Stomach (tissue), 9 donors: ENCODE measurements around the gene SOX5. TPM values are rescaled to one million over a fixed set of nuclear protein-coding genes. Genes with fewer than 3 reads are reported as not detected.

Experiments
- DNase-seq, 2 donors: peaks; one replicate each; pipeline versions ENCODE4 v3.0.0 to v3.0.0-alpha.2; 2013 to 2019
- H3K27ac ChIP-seq, 5 donors: fragments of 200-600 bp in 4 of 5; sonication (generic) in 4 of 5; one replicate each; pipeline ENCODE4 v1.5.1; 2013 to 2019; ENCODE audit warnings: mild to moderate bottlenecking in 1 of 5, moderate library complexity in 1 of 5
- H3K27me3 ChIP-seq, 3 donors: fragments of 200-600 bp; sonication (generic); one replicate each; pipeline ENCODE4 v1.5.1; 2017 to 2019; ENCODE audit warnings: mixed run types in 1 of 3
- H3K36me3 ChIP-seq, 4 donors: fragments of 200-600 bp; sonication (generic); 1 replicate in 3 of 4; 2 replicates in 1 of 4; pipeline ENCODE4 v1.5.1; 2016 to 2019
- H3K4me1 ChIP-seq, 4 donors: fragments of 200-600 bp; sonication (generic); one replicate each; pipeline ENCODE4 v1.5.1; 2016 to 2019
- H3K4me3 ChIP-seq, 4 donors: fragments of 200-600 bp; sonication (generic) in 3 of 4; one replicate each; pipeline ENCODE4 v1.5.1; 2016 to 2019; ENCODE audit warnings: mild to moderate bottlenecking in 1 of 4
- H3K9me3 ChIP-seq, 4 donors: fragments of 200-600 bp; sonication (generic); one replicate each; pipeline ENCODE4 v1.5.1; 2016 to 2019
- EP300 ChIP-seq: sonication (generic); formaldehyde crosslinking; IDR thresholded peaks from one replicate; pipeline ENCODE4 v1.6.1; 2017; ENCODE audit warnings: antibody characterized with exemption
- POLR2A ChIP-seq, 4 donors: fragments of 450-650 bp; IDR thresholded peaks; one replicate each; pipeline ENCODE4 v1.6.1; 2016; ENCODE audit warnings: antibody characterized with exemption in 4 of 4, control low read depth in 2 of 4, mild to moderate bottlenecking in 1 of 4, moderate library complexity in 1 of 4
- POLR2AphosphoS5 ChIP-seq, 3 donors: sonication (generic); formaldehyde crosslinking; IDR thresholded peaks; one replicate each; pipeline ENCODE4 v1.6.1; 2016; ENCODE audit warnings: antibody characterized with exemption in 3 of 3
- WGBS, 5 donors: extraction: QIAGEN DNeasy Blood & Tissue Kit in 3 of 5; methylation state at CpG; one replicate each; pipeline versions ENCODE4 v1.1.5 to v1.1.7; 2013 to 2018; 5-methylcytosine and 5-hydroxymethylcytosine counted together
- intact Hi-C: fragments of 100-400 bp; cut with DNase I; formaldehyde crosslinking; loops from one replicate; pipeline ENCODE4 v1.15.1; 2023; ENCODE audit warnings: low total_unique reads
- polyA plus RNA-seq, 3 donors: library from polyadenylated mRNA; stranded (reverse); fragments of 200-250 nt; gene quantifications; one replicate each; pipeline ENCODE4 v1.2.3, GENCODE V29; 2013
- total RNA-seq, 5 donors: library from RNA; depleted of rRNA; stranded (reverse); fragments of >200 nt; gene quantifications; one replicate each; pipeline versions ENCODE4 v1.1.0 to v1.2.3, GENCODE V29; 2014 to 2016
- TF ChIP-seq, protein P1 (sequence below), 7 experiments: fragments of 450-650 bp in 4 of 7; fragments of 200-600 bp in 3 of 7; sonication (generic) in 3 of 7; IDR thresholded peaks; one replicate each; pipeline ENCODE4 v1.5.1; 2016 to 2019; ENCODE audit warnings: antibody characterized with exemption in 7 of 7, control low read depth in 2 of 7, mild to moderate bottlenecking in 1 of 7
- donor health status: healthy with polysubstance abuse.
- donor health status: Bipolar disorder and iron deficiency.
- donor health status: healthy.

Gene SOX5
- total and polyA plus RNA-seq, 8 donors: 0.85 to 57.2 (median 4.6) TPM

DNA sequence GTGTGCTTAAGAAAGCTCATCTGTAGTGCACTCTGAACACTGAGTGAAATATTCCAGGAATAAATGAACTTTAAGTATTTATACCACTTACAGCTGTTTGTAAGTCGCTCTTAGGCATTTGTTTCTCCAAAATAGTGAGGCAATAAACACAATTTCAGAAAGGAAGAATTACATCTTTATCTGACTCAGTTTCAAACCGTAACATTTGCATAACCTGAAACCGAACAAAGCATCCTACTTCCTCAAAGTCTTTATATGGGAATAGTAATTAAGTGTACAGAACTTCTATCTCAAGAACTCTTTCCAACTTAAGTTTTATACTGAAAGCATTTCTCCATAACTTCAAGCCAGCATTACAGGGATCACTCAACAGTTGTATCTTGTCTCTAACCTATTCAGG, 58.4 kb downstream of the SOX5 start:
- no peak overlapping the region for H3K27ac ChIP-seq
- H3K4me3 ChIP-seq: no peak overlapping the region
- peaks cover 0 to 3% (median 0%) of the 10 kb centered on the region in 4 donors for H3K4me1 ChIP-seq
- H3K9me3 ChIP-seq: no peaks in the 10 kb centered on the region
- peaks cover 0 to 19% (median 5%) of the 10 kb centered on the region in 4 donors for H3K36me3 ChIP-seq
- 78 to 87% (median 86%) methylated on average over 3 of the region's 3 CpGs for WGBS, 5 donors
- no peak for TF ChIP-seq EP300
- no peak for TF ChIP-seq POLR2A (IDR thresholded peaks at IDR 0.05)
- TF ChIP-seq POLR2AphosphoS5 (IDR thresholded peaks at IDR 0.05): no peak
- TF ChIP-seq, protein P1, sequence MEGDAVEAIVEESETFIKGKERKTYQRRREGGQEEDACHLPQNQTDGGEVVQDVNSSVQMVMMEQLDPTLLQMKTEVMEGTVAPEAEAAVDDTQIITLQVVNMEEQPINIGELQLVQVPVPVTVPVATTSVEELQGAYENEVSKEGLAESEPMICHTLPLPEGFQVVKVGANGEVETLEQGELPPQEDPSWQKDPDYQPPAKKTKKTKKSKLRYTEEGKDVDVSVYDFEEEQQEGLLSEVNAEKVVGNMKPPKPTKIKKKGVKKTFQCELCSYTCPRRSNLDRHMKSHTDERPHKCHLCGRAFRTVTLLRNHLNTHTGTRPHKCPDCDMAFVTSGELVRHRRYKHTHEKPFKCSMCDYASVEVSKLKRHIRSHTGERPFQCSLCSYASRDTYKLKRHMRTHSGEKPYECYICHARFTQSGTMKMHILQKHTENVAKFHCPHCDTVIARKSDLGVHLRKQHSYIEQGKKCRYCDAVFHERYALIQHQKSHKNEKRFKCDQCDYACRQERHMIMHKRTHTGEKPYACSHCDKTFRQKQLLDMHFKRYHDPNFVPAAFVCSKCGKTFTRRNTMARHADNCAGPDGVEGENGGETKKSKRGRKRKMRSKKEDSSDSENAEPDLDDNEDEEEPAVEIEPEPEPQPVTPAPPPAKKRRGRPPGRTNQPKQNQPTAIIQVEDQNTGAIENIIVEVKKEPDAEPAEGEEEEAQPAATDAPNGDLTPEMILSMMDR (IDR thresholded peaks at IDR 0.05): no peak
- intact Hi-C loops: no loop called here
- H3K27me3 ChIP-seq: no peaks in the 10 kb centered on the region
- no peak for DNase-seq

DNA sequence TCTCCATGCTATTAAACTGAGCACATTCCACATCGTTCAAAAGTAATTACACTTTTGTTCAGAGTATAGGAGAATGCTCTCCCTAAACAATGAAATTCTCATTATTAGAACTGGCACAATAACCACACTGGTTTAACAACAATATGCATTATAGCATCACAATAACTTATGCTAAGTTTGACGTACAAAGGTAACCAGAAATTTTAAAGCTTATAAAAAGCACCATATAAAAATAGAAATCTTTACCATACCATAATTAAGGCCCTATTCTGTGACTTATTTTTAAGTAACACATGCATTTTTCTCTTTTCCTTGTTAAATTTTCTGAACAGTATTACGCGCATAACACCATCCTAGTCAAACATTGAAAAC, 60.4 kb downstream of the SOX5 start:
- H3K9me3 ChIP-seq: no peaks in the 10 kb centered on the region
- intact Hi-C loops: no loop called here
- H3K27ac ChIP-seq: no peak overlapping the region
- H3K4me3 ChIP-seq: no peak overlapping the region
- peaks cover 0 to 10% (median 3%) of the 10 kb centered on the region in 4 donors for H3K36me3 ChIP-seq
- no peaks in the 10 kb centered on the region for H3K27me3 ChIP-seq
- H3K4me1 ChIP-seq: peaks cover 0 to 3% (median 0%) of the 10 kb centered on the region in 4 donors
- 76 to 78% (median 78%) methylated on average over 4 of the region's 4 CpGs for WGBS, 5 donors
- TF ChIP-seq EP300 (no peak), POLR2A (IDR thresholded peaks at IDR 0.05) (no peak), POLR2AphosphoS5 (IDR thresholded peaks at IDR 0.05) (no peak)
- TF ChIP-seq, protein P1 (IDR thresholded peaks at IDR 0.05): no peak
- DNase-seq: no peak

DNA sequence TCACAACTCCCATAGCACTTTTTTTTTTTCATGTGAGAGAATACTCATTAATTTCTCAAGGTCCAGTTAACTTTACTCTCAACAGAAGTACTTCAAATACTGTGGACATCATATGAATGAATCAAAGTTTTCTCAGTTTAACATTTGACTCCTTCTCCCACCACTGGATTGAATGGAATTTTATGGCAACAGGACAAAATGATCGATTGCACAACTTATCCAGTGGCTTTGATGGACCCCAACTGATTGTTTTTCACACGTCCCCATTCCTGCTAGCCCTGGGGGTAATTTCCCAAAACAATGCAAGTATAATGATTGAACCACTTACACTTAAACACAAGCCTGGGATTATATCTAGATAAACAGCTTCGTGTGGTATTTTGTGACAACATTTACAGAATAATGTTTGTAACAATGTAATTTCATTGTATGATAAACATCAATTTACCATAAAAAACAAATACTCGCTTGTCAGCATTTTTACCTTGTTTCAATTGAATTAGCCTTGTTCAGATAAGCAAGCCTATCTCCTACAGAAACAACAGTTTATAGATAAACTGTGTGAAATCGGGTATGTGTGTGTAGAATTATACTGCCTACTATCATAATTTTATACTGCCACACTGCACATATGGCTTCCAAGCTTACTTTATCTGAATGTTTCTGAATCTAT, 60.9 kb downstream of the SOX5 start:
- WGBS, 5 donors: 46 to 65% (median 55%) methylated on average over 5 of the region's 5 CpGs
- intact Hi-C loops: no loop called here
- Histone ChIP-seq H3K27me3 (no peaks in the 10 kb centered on the region), H3K36me3 (peaks cover 0 to 5% (median under 1%) of the 10 kb centered on the region in 4 donors), H3K4me3 (no peak overlapping the region), H3K9me3 (no peaks in the 10 kb centered on the region), H3K4me1 (peaks cover 0 to 3% (median 0%) of the 10 kb centered on the region in 4 donors), H3K27ac (no peak overlapping the region)
- no peak for DNase-seq
- TF ChIP-seq, protein P1 (IDR thresholded peaks at IDR 0.05): no peak
- TF ChIP-seq POLR2AphosphoS5 (IDR thresholded peaks at IDR 0.05): no peak
- TF ChIP-seq POLR2A (IDR thresholded peaks at IDR 0.05): no peak
- no peak for TF ChIP-seq EP300

DNA sequence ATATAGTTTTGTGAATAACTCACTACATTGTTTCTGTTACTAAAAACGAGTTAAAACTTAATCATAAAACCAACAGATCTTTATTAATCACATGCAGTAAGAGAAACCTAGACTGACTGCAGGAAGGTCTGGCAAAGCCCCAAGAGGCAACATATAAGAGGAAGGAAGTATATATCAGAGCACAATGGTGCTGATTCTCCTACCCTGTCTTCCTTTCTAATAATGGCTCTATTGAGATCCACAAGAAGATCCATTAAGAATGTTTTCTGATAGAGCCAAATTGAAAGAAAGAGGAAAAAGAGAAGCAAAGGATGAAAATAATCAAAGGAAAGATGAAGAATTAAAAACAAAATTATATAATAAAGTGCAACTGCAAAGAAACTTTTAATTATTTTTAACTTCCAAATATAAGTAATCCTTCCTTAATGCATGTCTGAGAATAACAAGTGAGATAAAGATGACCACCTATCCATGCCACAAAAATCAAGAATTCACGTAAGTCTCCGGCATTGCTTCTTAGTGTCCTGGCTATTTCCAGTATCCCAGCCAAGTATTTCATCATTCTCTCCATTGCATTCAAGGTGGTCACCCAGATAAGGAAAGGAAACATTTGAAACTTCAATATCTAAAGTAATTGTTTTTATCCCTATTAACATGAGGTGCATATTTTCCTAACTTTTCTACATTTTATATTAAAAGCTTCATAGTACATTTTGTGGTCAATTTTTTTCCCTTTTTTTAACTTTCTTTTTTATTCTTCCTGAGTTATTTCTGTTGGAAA, 62.2 kb downstream of the SOX5 start:
- no peak for TF ChIP-seq POLR2AphosphoS5 (IDR thresholded peaks at IDR 0.05)
- no peak for TF ChIP-seq POLR2A (IDR thresholded peaks at IDR 0.05)
- TF ChIP-seq, protein P1 (IDR thresholded peaks at IDR 0.05): no peak
- TF ChIP-seq EP300: no peak
- WGBS, 5 donors: 55 to 64% (median 61%) methylated on average over 3 of the region's 3 CpGs

More for the DNA sequence above, 62.2 kb downstream of the SOX5 start:
- Histone ChIP-seq H3K4me1 (peaks cover 0 to 3% (median 0%) of the 10 kb centered on the region in 4 donors), H3K27me3 (no peaks in the 10 kb centered on the region), H3K36me3 (no peaks in the 10 kb centered on the region), H3K9me3 (no peaks in the 10 kb centered on the region), H3K27ac (no peak overlapping the region), H3K4me3 (no peak overlapping the region)
- intact Hi-C loops: no loop called here
- DNase-seq: peak in 1 of 2 donors; percentile 23
